Metanephros (tissue), 2 donors: ENCODE data around the gene SLC5A1. TPM values are rescaled to one million over a fixed set of nuclear protein-coding genes. Genes with fewer than 3 reads are reported as not detected.

ENCODE experiments used
- small RNA-seq: library from RNA; depleted of rRNA; stranded (forward); fragments of <200 nt; gene quantifications from one replicate; pipeline ENCODE3, GENCODE V24; 2014; ENCODE audit warnings: low replicate concordance
- total RNA-seq: library from RNA; depleted of rRNA; stranded (reverse); fragments of >200 nt; gene quantifications from one replicate; pipeline ENCODE4 v1.2.3, GENCODE V29; 2014

SLC5A1 gene
- 0.58 TPM for total RNA-seq

DNA sequence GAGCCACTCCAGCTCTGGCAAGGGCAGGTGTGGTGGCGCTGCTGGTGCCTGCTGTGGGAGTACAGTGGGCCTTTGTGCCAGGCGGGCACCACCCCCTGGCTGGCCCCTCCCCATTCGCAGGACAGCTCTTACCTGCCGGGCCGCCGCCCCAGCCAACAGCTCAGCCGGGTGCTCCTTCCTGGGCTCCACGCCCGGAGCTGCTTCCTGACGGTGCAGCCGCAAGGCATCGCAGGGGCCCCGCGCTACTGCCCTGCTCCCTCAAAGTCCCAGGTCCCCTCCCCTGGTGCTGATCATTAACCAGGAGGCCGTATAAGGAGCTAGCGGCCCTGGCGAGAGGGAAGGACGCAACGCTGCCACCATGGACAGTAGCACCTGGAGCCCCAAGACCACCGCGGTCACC is at the start of gene SLC5A1:
Gene SLC5A1, plus strand, starts transcription at position 338 of the 400 bp plus-strand sequence. Its CDS starts 21 bp downstream, at position 359.

DNA sequence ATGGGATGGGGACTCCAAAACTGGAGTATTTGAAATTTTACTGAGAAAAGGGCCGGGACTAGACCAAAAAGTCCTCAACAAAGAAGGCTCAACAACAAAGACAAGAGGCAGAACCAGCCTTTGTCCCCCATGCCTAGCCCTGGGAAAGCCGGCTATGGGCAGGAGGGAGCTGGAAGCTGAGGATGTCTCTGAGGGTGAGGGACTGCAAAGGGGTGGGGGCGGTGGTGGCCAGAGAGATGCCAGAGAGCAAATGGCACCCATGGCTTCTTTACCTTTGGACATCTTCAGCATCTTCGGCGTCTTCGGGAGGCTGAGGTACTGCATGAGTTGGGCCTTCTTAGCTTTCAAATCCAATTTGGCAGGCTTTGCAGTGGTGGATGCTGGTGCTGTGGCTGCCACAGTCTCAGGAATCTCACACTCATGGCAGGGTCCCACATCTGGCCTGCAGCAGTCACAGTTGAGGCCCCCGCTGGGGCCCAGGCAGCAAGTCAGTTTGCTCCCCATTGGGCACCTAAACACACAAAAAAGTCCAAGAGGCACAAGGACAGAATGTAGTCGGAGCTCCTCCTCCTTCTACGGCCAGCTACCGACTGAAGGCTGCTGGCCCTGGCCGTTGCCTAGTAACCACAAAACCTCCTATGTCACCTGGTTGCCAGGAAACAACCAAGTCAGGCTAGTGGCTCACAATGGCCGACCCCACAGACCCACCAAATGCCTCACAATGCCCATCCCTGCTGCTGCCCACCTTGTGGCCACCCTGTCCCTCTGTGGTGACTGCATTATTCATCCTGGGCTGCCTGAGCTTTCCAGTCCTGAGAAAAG is 115.9 kb downstream of the SLC5A1 start, which contains the start of gene C22orf42:
Gene C22orf42, minus strand, starts transcription at position 592 of the 822 bp plus-strand sequence. Its CDS starts 88 bp downstream, at position 504.

Small RNAs within 50 kb of the gene (small RNA-seq; reads per million reads assigned to genes)
- not detected for gene AP1B1P2

Other genes with a start within 250 kb of the SLC5A1 start
- gene YWHAH, start 98.7 kb upstream of the SLC5A1 start, total RNA-seq: 56.9 TPM
- not detected for gene C22orf42, start 116.0 kb downstream of the SLC5A1 start, total RNA-seq
- gene RFPL2, start 161.8 kb downstream of the SLC5A1 start, total RNA-seq: 0.18 TPM
- 2.7 TPM for gene SLC5A4, start 212.1 kb downstream of the SLC5A1 start, total RNA-seq